Activated T-cell treated with anti-CD3 and anti-CD28 coated beads for 1 hour (primary cell): ENCODE data around the gene TRAPPC5.
"Not testable (repeated sequence)": the region's sequence is repeated elsewhere in the genome, so short reads cannot be mapped to it uniquely, and the experiment has no call there.

Experiments used
- DNase-seq: peaks from one replicate; pipeline ENCODE4 v3.0.0-alpha.2; 2020; ENCODE audit warnings: low read depth

Gene TRAPPC5

DNA sequence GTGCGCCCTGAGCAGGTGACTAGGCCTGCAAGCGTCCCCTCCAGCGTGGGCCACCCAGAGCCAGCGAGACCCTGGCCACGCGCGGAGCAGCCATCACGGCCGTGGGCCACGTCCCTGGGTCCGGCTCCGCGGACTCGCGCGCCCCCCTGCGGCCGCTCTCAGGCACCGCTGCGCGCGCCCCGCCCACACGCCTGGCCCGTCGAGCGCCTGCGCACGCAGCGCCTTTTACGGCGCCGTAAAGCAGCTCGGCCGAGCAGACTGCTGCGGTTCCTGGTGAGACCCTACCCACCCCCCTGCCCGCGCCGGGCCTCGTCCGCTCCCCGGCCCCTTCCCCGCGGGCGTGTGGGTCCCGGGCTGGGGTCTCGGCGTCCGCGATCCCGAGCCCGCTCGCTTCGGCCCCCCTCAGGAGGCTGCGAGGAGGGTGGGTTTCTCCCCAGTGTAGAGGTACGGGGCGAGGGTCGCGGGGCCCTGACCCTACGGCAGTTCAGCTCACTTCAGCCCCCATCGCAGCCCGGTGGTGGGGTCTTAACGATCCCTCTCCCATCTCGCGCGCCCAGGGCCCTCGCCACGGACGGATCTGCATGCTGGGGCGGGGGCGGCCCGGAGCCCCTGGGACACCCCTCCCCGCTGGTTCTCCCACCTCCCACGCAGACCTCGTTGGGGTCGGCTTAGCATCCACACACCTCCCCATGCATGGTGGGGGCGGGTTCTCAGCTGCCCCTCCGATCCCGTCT is at the start of gene TRAPPC5:
Gene TRAPPC5 (plus strand): TSS at position 228 of the 734 bp plus-strand sequence. CDS start 1,421 bp downstream, outside the sequence.
- DNase-seq: peak; percentile 81

DNA sequence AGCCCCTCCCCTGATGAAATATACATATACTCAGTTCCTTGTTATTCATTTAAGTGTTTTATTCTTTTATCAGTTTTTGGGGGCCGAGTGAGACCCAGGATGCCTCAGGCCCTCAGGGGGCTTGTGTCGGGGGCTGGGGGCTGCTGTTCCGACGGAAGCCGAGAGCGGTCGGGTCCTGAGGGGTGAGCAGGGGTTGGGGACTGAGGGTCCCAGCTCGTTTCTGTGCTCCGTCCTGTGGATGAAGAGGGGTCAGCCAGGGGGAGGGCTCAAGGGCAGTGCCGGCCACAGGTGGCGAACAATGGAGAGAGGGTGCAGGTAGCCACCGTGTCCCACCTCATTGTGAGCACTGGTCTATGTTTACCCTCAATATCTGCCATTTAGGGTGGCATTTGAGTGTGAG is 49.1 kb upstream of the TRAPPC5 start:
- DNase-seq: no peak

DNA sequence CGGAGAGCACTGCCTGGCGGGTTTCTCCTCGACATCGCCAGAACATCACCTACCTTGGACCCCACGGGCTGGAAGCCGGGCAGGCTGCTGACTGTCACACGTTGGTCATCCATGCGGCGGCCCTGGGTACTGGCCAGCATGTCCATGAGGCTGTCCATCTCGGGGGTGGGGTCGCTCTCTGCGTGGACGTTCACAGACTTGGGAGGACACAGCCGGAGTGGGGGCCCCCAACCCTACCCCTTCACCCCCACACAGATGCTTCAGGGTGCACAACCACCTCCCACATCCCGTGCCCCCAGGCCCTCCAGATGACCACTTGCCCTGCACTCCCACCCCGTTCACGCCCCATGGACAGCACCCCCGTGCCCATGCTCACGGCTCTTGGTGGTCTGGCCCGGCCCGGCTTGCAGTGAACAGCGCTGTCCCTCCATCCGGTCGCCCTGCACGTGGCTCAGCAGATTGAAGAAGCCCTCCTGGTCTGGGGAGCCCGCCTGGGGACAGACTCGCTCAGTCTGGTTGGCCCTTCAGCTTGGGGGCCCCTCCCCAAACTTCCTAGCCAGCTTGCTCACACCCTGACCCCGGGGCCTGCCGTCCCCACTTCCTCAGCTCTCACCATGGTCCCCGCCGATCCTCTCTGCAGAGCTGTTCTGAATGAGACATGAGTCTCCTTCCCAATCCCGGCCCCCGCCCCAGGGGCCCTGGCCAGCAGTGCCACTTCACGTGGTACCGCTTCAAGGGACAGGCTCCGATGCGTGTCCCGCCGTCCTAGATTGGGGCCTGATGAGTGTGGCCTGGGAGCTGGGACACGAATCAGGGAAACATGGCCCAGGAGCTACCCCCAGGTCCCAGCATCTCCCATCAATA is 48.1 kb upstream of the TRAPPC5 start:
- no peak for DNase-seq

DNA sequence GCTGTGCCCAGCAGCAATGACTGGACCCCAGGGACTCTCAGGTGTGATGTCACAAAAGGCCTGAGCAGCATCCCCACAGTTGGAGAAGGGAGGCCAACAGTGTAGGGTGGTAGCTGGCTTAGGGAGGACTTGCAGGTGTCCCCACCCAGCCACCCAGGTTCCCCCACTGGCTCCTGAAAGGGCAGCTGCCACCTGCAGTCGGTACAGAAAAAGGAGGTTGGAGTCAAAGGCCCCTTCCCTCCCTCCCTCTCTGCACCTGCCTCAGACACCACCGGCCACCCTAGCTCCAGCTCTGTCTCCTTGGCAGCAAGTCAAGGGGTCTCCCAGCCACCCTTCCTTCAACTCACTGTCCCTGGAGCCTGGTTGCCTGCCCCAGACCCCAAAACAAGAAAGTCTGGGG is 46.9 kb upstream of the TRAPPC5 start, which contains the start of gene PCP2:
Gene PCP2 (minus strand): TSS at position 22 of the 400 bp plus-strand sequence. CDS start 262 bp downstream, outside the sequence.
- no peak for DNase-seq

DNA sequence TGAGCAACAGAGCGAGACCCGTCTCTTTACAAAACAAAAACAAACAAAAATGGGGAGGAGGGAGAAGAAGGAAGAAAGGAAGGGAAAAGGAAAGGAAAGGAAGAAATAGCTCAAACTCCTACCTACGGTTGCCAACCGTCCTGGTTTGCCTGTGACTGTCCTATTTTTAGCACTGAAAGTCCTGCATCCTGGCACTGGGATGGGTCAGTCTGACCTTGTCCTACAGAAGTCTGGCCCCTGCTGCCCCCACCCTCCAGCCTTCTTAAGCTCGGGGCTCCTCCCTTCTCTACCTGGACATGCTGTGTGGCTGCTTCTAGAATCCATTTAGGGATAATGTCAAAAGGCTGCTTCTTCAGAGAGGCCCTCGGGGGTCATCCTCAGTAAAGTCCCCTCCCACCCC is 45.0 kb upstream of the TRAPPC5 start:
- no peak for DNase-seq

DNA sequence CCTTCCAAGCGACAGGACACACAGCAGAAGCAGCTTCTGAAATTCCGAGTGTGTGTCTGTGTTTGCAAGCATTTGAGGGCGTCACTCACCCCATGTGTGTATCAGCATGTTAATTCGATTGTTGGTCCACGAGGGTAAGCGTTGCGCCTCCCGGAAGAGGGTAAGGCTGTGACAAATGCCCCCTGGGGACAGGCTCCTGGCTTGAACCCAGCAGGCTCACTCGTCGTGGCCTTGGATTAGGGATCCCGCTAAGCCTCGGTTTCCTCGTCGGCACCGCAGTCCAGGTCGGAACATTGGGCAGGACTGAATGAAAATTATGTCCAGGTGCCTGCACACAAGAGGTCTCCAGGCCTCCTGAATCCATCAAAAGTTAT is 44.3 kb upstream of the TRAPPC5 start:
- no peak for DNase-seq

DNA sequence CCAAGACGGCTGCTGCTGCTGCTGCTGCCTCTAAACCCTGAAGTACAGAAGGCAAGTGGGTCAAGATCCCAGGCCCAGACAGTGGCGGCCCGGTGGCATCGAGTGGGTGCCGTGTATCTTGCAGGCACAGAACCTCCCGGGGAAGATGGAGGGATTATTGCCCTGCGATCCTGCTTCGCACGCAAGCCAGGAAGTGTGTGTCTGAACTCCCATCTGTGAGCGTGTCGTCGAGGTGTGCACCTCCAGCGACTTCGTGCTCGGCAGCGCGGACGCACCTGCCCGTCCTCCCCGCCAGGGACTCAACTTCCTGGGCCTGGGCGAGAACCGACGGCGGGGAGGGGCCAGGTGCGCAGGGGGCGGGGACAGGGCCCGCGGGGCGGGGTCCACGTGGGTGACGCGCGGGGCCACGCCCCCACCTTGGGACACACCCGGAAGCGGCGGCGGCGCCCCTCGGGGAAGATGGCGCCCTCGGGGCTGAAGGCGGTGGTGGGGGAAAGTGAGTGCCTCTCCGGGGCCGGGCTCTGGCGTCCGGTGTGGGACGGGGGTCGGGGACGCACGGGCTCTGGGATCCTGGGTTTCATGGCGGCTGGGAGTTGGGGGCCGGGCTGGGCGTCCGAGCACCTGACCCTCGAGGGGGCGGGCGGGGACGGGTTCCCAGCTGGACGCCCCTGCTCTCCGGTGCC is 43.8 kb upstream of the TRAPPC5 start, which contains the start of gene STXBP2:
Gene STXBP2 (plus strand): TSS at position 420 of the 683 bp plus-strand sequence. CDS start 40 bp downstream, at position 460.
- DNase-seq: peak; percentile 93

DNA sequence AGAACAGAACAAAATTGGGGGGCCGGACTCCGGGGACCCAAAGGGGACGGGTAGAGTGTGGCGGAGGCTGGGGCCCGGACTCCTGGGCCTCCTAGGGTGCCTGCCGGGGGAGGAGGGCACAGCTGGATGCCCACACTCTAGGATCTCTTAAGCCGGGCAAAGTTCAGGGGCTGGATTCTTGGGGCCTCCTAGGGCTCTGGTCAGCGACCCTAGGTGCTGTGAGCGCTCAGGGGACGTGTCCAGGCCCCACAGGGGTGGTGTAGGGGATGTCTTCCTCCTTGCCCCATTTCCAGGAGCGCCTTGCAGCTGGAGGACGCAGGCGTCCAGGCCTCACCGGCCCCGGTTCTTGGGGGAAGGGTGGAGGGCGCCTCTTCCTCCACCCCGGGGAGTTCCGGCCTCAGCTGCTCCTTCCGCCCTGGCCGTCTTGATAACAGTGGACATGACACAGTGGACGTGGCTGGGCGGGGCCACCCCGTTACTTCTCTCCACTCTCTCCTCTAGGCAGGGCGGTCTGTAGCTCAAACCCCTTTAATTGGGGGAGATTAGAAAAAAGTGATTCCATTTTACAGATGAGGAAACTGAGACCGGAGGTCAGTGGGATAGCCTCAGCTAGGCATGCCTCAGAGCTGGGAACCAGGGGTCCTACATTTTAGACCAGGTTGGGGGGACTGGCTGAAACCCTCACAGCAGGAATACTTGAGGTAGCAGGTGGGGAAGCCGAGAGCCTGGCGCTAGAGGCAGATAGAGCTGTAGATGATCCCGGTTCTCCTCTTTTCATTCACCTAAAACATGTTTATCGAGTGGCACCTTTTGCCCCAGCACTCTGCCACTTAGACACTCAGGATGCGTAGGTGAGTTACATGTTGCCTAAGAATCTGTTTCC is 43.0 kb upstream of the TRAPPC5 start:
- no peak for DNase-seq

DNA sequence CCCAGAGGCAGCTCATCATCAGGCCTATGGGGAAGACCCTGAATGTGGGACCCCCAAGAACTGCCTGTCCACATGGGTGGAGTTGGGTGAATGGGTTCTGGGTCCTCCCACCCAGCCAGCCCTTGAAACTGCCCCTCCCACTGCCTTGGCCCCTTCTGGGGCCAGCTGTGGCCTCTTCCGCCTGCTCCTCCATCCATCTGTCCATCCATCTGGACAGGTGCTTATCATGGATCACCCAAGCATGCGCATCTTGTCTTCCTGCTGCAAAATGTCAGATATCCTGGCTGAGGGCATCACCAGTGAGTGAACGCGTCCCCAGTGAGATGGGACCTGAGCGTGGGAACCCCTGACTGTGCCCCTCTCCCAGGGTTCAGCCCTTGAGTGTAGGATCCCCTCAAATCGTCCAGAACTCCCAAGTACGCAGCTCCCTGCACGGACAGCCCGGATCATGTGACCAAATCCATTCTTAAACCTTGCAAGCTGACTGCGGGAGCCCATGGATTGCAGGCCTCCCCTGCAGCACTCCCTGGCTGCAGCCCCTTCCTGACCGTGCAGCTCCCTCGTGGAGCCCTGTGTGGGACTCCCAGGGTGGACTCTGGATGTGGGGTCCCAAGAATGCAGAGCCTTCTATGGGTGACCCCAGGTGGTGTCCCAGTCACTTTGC is 41.7 kb upstream of the TRAPPC5 start:
- no peak for DNase-seq

DNA sequence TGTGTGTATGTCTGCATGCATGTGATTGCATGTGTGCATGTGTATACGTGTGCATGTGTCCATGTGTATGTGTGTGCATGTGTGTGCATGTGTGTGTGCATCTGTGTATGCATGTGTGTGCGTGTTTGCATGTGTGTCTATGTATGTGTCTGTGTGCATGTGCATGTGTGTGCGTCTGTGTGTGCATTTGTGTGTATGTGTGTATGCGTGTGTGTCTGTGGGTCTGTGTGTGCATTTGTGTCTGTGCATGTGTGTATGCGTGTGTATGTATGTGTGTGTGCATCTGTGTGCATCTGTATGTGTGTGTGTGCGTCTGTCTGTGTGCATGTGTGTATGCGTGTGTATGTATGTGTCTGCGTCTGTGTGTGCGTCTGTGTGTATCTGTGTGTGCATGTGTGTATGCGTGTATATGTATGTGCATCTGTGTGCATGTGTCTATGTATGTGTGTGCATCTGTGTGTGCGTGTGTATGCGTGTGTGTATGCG is 40.7 kb upstream of the TRAPPC5 start:
- DNase-seq: no peak

DNA sequence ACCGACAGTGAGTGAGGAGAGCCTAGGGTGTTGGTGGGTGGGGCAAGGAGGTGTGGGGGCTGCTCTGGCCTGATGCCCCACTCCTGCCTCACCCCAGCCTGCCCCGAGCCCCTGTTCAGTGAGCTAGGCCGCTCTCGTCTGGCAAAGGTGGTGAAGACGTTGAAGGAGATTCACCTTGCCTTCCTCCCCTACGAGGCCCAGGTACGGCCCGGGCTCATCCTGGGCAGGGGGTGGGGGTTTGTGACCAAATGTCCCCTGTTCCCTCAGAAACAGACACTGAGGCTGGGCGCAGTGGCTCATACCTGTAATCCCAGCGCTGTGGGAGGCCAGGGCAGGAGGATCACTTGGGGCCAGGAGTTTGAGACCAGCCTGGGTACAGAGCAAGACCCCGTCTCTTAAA is 39.8 kb upstream of the TRAPPC5 start:
- DNase-seq: no peak

DNA sequence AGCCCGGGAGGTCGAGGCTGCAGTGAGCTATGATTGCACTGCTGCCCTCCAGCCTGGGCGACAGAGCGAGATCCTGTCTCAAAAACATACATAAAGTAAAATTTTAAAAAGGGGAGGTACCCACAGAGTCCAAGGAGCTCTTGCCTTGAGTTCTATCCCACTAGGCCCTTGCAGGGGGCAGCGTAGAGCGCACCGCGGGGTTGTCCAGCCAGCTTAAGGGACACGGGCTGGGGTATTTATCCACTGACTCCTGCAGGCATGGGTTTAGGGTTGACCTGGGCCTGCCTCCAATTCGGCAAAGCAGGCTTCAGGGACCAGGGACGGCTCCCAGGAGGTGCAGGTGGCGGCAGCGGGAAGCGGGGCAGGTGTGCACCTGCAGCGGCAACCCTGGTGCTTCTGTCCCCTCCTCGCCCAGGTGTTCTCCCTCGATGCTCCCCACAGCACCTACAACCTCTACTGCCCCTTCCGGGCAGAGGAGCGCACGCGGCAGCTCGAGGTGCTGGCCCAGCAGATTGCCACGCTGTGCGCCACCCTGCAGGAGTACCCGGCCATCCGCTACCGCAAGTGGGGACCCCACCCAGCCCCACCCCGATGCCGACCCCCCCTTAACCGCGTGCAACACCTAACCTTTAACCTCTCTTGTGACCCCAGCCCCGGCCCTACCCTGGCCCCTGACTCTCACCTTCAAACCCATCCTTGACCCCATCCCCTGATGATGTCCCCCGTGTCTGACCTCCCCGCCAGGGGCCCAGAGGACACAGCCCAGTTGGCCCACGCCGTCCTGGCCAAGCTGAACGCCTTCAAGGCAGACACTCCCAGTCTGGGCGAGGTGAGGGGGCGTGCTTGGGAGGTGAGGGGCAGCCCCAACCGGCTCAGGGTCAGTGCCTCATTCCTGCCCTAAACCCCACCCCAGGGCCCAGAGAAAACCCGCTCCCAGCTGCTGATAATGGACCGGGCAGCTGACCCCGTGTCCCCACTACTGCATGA is 39.0 kb upstream of the TRAPPC5 start:
- DNase-seq: no peak

DNA sequence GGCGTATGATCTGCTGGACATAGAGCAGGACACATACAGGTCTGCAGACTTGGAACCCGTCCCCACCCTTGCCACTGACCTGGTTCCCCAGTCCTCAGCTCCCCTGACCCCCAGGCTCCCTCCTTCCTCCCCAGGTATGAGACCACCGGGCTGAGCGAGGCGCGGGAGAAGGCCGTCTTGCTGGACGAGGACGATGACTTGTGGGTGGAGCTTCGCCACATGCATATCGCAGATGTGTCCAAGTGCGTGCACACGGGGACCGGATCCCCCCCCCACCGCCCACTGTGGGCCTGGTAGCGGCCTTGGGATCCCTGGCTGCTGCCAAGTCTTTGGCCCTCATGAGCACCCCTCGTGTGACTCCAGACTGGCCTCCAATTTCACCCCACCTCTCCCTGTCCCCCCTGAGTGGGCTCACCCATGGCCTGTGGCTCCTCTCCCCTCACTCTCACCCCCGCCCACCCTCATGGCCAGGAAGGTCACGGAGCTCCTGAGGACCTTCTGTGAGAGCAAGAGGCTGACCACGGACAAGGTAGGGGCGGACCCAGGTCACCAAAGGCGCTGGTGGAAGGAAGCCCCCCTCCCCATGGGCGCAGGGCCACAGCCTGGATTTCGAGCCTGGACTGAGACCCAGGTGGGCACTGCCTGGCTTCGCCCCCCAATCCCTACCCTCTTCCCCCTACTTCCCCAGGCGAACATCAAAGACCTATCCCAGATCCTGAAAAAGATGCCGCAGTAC is 38.2 kb upstream of the TRAPPC5 start:
- no peak for DNase-seq

DNA sequence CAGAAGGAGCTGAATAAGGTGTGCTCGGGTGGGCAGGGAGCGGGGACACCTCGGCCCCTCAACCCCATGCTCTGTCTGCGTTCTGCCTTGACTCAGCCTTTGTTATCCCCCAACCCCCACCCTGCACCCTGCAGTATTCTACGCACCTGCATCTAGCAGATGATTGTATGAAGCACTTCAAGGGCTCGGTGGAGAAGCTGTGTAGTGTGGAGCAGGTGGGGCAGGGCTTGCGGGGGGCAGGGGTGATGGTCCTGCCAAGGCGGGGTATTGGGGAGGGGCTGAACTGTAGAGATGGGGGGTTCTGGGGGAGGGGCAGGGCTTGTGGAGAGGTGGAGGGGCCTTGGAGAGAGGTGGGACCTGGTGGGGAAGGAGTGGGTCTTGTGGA is 37.6 kb upstream of the TRAPPC5 start:
- DNase-seq: no peak

DNA sequence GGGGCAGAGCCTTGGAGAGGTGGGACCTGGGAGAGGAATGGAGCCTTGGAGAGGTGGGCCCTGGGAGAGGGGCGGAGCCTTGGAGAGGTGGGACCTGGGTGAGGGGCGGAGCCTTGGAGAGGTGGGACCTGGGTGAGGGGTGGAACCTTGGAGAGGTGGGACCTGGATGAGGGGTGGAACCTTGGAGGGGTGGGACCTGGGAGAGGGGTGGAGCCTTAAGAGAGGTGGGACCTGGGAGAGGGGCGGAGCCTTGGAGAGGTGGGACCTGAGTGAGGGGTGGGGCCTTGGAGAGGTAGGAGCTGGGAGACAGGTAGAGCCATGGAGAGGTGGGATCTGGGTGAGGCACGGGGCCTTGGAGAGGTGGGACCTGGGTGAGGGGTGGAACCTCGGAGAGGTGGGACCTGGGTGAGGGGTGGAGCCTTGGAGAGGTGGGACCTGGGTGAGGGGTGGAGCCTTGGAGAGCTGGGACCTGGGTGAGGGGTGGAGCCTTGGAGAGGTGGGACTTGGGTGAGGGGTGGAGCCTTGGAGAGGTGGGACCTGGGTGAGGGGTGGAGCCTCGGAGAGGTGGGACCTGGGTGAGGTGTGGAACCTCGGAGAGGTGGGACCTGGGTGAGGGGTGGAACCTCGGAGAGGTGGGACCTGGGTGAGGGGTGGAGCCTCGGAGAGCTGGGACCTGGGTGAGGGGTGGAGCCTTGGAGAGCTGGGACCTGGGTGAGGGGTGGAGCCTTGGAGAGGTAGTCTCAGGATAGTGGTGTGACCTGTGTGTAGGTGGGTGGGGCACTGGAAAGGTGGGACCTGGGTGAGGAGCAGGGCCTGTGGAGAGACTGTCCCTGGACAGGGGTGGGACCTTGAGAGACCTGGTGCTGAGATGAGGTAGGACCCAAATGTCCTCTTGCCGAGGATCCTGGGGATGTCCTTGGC is 36.7 kb upstream of the TRAPPC5 start:
- not testable (repeated sequence) for DNase-seq

DNA sequence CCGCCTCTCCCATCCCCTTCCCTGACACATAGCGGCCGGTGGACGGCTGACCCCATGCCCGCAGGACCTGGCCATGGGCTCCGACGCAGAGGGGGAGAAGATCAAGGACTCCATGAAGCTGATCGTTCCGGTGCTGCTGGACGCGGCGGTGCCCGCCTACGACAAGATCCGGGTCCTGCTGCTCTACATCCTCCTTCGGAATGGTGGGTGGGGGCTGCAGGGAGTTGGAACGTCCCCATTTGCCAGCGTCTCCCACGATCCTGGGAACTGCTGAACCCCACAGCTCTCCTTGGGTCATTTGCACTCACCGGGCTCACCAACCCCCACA is 36.1 kb upstream of the TRAPPC5 start:
- DNase-seq: no peak

DNA sequence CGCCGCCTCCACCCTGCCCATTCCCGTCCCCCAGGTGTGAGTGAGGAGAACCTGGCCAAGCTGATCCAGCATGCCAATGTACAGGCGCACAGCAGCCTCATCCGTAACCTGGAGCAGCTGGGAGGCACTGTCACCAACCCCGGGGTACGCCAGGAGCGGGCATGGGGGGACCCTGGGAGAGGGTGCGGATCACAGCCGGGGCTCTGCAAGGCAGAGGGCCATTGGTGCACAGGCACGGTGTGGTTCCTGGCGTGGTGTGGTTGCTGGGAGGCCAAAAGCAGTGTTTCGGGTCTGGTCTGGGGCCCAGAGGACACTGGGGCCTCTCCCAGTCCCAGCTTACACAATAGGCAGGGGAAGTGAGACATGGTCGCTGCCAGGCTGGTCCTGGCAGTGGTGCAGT is 35.5 kb upstream of the TRAPPC5 start:
- DNase-seq: no peak
